Measurements from ENCODE around the gene EMC7.

EMC7 gene

DNA sequence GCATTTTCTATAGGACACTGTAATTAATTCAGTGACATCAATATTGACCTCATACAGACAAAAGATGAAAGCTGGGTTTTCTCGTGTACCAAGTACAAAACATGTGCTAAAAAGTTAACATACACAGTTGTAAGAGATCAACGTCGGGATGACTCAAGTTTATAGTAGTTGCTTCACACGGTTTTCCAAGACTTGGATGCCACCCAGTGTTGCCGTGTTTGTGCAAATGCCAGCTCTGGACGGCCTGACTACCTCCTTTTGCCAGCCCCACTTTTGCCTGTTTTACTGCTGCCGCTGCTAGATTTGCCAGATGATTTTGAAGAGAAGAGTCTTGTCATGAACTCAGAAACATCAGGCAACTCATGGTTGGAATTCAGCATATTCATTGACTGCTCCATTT, 17.6 kb downstream of the EMC7 start:
- Histone ChIP-seq H3K27ac (no peak overlapping the region), H3K4me1 (no peaks in the 10 kb centered on the region), H3K36me3 (peaks cover 38 to 65% (median 41%) of the 10 kb centered on the region in 3 donors), H3K27me3 (no peaks in the 10 kb centered on the region), H3K4me3 (no peak overlapping the region), H3K9me3 (no peaks in the 10 kb centered on the region)
- DNase-seq: no peak
- intact Hi-C loops (cut with DNase I; ENCODE audit: low total_unique reads): no loop called here
- TF ChIP-seq, protein P1, sequence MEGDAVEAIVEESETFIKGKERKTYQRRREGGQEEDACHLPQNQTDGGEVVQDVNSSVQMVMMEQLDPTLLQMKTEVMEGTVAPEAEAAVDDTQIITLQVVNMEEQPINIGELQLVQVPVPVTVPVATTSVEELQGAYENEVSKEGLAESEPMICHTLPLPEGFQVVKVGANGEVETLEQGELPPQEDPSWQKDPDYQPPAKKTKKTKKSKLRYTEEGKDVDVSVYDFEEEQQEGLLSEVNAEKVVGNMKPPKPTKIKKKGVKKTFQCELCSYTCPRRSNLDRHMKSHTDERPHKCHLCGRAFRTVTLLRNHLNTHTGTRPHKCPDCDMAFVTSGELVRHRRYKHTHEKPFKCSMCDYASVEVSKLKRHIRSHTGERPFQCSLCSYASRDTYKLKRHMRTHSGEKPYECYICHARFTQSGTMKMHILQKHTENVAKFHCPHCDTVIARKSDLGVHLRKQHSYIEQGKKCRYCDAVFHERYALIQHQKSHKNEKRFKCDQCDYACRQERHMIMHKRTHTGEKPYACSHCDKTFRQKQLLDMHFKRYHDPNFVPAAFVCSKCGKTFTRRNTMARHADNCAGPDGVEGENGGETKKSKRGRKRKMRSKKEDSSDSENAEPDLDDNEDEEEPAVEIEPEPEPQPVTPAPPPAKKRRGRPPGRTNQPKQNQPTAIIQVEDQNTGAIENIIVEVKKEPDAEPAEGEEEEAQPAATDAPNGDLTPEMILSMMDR (IDR thresholded peaks at IDR 0.05): no peak

DNA sequence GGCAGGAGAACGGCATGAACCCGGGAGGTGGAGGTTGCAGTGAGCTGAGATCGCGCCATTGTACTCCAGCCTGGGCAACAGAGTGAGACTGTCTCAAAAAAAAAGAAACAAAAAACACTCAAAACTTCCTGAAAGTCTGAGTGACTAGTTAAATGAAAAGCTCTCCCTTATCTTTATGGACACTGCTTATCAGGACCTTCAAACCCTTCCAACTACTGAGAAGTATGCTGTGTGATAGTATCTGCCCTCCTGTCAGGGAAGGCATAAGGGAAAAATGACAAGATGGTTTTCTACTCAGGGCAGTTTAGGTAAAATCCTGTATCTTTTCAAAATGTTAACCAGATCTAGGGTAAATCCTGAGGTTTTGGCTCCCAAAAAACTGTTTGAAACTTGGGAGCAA, 21.8 kb downstream of the EMC7 start:
- Histone ChIP-seq H3K36me3 (peaks cover 11 to 32% (median 17%) of the 10 kb centered on the region in 3 donors), H3K27me3 (no peaks in the 10 kb centered on the region), H3K4me3 (no peak overlapping the region), H3K27ac (no peak overlapping the region), H3K4me1 (no peaks in the 10 kb centered on the region), H3K9me3 (no peaks in the 10 kb centered on the region)
- intact Hi-C loops (cut with DNase I; ENCODE audit: low total_unique reads): no loop called here
- TF ChIP-seq, protein P1 (IDR thresholded peaks at IDR 0.05): no peak
- DNase-seq: no peak

DNA sequence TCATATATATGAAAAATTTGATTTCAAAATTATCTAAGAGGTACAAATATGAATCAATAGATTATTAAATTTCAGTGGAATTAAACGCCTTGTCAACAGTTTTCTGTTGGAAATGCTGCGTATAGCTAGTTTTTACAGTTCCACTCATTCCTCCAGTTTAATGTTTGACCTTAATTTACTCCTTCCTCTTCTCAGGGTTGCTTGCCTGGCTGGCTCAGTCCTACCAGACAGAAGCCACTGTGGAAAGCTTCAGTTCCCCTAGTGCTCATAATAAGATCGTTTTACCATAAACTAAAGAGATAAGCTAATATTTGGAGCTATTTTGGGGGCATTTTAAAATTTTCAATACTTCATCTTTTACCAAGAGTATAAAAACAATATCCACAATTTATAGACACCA, 22.8 kb downstream of the EMC7 start:
- no peaks in the 10 kb centered on the region for H3K27me3 ChIP-seq
- TF ChIP-seq, protein P1 (IDR thresholded peaks at IDR 0.05): no peak
- no peak overlapping the region for H3K27ac ChIP-seq
- intact Hi-C loops (cut with DNase I; ENCODE audit: low total_unique reads): no loop called here
- no peaks in the 10 kb centered on the region for H3K9me3 ChIP-seq
- no peaks in the 10 kb centered on the region for H3K4me1 ChIP-seq
- no peak for DNase-seq
- H3K4me3 ChIP-seq: no peak overlapping the region
- H3K36me3 ChIP-seq: peaks cover 8 to 23% (median 11%) of the 10 kb centered on the region in 3 donors

DNA sequence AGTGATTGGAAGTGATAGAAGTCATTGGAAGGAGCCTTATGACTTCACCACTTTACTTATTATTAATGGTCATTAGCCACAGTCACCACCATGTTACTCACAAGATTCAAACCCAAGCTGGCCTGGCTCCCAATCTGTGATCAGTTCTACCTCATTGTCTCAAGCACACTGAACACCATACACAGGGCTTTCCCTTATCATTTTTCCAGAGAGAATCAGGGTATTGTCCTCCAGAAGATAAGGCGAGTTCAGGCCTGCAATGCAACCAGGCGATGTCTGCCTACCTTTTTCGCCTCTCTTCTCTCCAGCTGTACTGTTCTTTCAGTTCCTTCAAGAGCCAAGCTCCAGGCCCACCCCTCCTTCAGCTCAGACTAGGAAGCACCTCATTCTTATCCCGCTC, 24.9 kb downstream of the EMC7 start:
- no peak overlapping the region for H3K4me3 ChIP-seq

DNA sequence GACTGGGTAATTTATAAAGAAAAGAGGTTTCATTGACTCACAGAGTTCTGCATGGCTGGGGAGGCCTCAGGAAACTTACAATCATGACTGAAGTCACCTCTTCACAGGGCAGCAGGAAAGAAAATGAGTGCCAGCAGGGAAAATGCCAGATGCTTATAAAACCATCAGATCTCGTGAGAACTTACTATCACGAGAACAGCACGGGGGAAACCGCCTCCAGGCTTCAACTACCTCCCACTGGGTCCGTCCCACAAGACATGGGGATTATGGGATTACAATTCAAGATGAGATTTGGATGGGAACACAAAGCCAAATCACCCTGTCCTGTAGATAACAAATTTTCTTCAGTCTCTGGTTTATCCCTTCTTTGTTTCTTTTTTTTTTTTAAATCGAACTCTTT, 31.7 kb downstream of the EMC7 start:
- Histone ChIP-seq H3K36me3 (no peaks in the 10 kb centered on the region), H3K4me3 (no peak overlapping the region), H3K27ac (no peak overlapping the region), H3K9me3 (no peaks in the 10 kb centered on the region), H3K4me1 (no peaks in the 10 kb centered on the region), H3K27me3 (no peaks in the 10 kb centered on the region)
- DNase-seq: no peak
- TF ChIP-seq, protein P1 (IDR thresholded peaks at IDR 0.05): no peak
- intact Hi-C loops (cut with DNase I; ENCODE audit: low total_unique reads): no loop called here

More for the DNA sequence above, 24.9 kb downstream of the EMC7 start:
- intact Hi-C loops (cut with DNase I; ENCODE audit: low total_unique reads): no loop called here
- no peaks in the 10 kb centered on the region for H3K9me3 ChIP-seq
- H3K27ac ChIP-seq: no peak overlapping the region
- peaks cover 0 to 5% (median 0%) of the 10 kb centered on the region in 3 donors for H3K36me3 ChIP-seq
- TF ChIP-seq, protein P1 (IDR thresholded peaks at IDR 0.05): no peak
- DNase-seq: no peak
- H3K27me3 ChIP-seq: no peaks in the 10 kb centered on the region
- H3K4me1 ChIP-seq: no peaks in the 10 kb centered on the region

DNA sequence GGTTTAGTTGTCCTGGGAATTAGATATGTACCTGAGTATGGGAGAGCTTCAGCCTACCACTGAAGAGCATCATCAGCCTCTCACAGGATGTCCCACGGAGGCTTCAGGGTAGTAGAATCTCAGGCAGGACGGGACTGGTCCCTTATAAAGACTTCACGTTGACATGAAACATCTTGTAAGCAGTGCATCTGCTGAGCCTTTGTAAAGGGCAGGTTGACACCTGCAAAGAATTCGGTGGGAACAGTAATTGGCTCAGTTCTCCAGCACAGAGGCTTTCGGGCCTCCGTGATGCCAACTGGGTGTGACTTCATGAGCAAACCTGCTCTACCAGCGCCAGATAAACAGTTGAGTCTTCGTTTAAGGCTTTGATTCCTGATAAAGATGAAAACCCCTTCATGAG, 35.7 kb downstream of the EMC7 start:
- TF ChIP-seq, protein P1 (IDR thresholded peaks at IDR 0.05): no peak
- no peaks in the 10 kb centered on the region for H3K4me1 ChIP-seq
- no peaks in the 10 kb centered on the region for H3K9me3 ChIP-seq
- H3K27ac ChIP-seq: no peak overlapping the region
- no peak overlapping the region for H3K4me3 ChIP-seq
- H3K27me3 ChIP-seq: no peaks in the 10 kb centered on the region
- H3K36me3 ChIP-seq: no peaks in the 10 kb centered on the region
- DNase-seq: no peak
- intact Hi-C loops (cut with DNase I; ENCODE audit: low total_unique reads): loop anchor here (10.0 kb wide), 1 partner anchor 299 kb away; the partner anchor contains the start of gene LPCAT4

Measured in tibial artery (tissue), 4 donors.